BLaER1 treated with 17β-estradiol and CSF1 and Interleukin-3, amounts not matched to agents 10 nM and 100 nM (cell line): ENCODE measurements around the gene CEACAM21.
A peak's percentile ranks its signal among the peaks of the same experiment; 100 is the strongest.

Source experiments
- H3K27ac ChIP-seq, 11 experiments: shearing (Covaris generic); formaldehyde crosslinking; 2 replicates each; pipeline ENCODE4 v1.8.1; 2022
- H3K27me3 ChIP-seq, 11 experiments: shearing (Covaris generic); formaldehyde crosslinking; 2 replicates each; pipeline ENCODE4 v1.8.1; 2022
- H3K36me3 ChIP-seq, 11 experiments: shearing (Covaris generic); formaldehyde crosslinking; 2 replicates each; pipeline ENCODE4 v1.8.1; 2022
- H3K4me1 ChIP-seq, 10 experiments: shearing (Covaris generic); formaldehyde crosslinking; 2 replicates each; pipeline ENCODE4 v1.8.1; 2022
- H3K4me2 ChIP-seq, 11 experiments: shearing (Covaris generic); formaldehyde crosslinking; 2 replicates each; pipeline ENCODE4 v1.8.1; 2022
- H3K4me3 ChIP-seq, 10 experiments: shearing (Covaris generic); formaldehyde crosslinking; 2 replicates each; pipeline ENCODE4 v1.8.1; 2022
- H3K9ac ChIP-seq, 11 experiments: shearing (Covaris generic); formaldehyde crosslinking; 2 replicates each; pipeline ENCODE4 v1.8.1; 2022
- H3K9me3 ChIP-seq, 11 experiments: shearing (Covaris generic); formaldehyde crosslinking; replicated peaks in 1 of 11; 2 replicates each; pipeline ENCODE4 v1.8.1; 2022
- H4K20me1 ChIP-seq, 11 experiments: shearing (Covaris generic); formaldehyde crosslinking; 2 replicates each; pipeline ENCODE4 v1.8.1; 2022
- Cebpa-rat ChIP-seq, 11 experiments: shearing (Covaris generic); IDR thresholded peaks; 2 replicates each; pipeline ENCODE4 v1.8.1; 2022

CEACAM21 gene

GRCh38 chr19:41552558-41552957 lies 23.4 kb upstream of the CEACAM21 start:
- H3K4me3 ChIP-seq: peak overlapping the region; percentile 68 to 95 (median 78)
- peak overlapping the region; percentile 87 to 96 (median 89) for H3K9ac ChIP-seq
- TF ChIP-seq Cebpa-rat (IDR thresholded peaks at IDR 0.05): no peak
- no peaks in the 10 kb centered on the region for H3K27me3 ChIP-seq
- peaks cover 59 to 80% (median 68%) of the 10 kb centered on the region in 10 experiments for H3K4me1 ChIP-seq
- peaks cover 18 to 61% (median 32%) of the 10 kb centered on the region in 11 experiments; a peak in 17 of 22 replicates for H3K36me3 ChIP-seq
- no peaks in the 10 kb centered on the region; a peak in 1 of 22 replicates for H4K20me1 ChIP-seq
- H3K27ac ChIP-seq: peak overlapping the region; percentile 82 to 99 (median 91)
- H3K9me3 ChIP-seq: peaks cover 0 to 11% (median 9%) of the 10 kb centered on the region in 11 experiments; a peak in 16 of 22 replicates
- peak overlapping the region; percentile 88 to 99 (median 95) for H3K4me2 ChIP-seq

GRCh38 chr19:41553804-41554203 lies 22.2 kb upstream of the CEACAM21 start:
- peak overlapping the region; percentile 82 to 99 (median 91); a peak in 20 of 22 replicates for H3K27ac ChIP-seq
- H3K9ac ChIP-seq: peak overlapping the region in 9 of 11 experiments; percentile 87 to 96 (median 89); a peak in 15 of 22 replicates
- peak overlapping the region; percentile 88 to 99 (median 95); a peak in 21 of 22 replicates for H3K4me2 ChIP-seq

GRCh38 chr19:41554907-41555306 lies 21.1 kb upstream of the CEACAM21 start:
- peaks cover 66 to 90% (median 78%) of the 10 kb centered on the region in 10 experiments for H3K4me1 ChIP-seq
- H3K27ac ChIP-seq: peak overlapping the region; percentile 17 to 99 (median 91); a peak in 20 of 22 replicates
- peaks cover 18 to 83% (median 38%) of the 10 kb centered on the region in 11 experiments; a peak in 19 of 22 replicates for H3K36me3 ChIP-seq
- peaks cover 0 to 11% (median 9%) of the 10 kb centered on the region in 11 experiments; a peak in 16 of 22 replicates for H3K9me3 ChIP-seq
- H3K4me3 ChIP-seq: peak overlapping the region in 8 of 10 experiments; percentile 47 to 95 (median 78); a peak in 16 of 20 replicates
- H3K9ac ChIP-seq: peak overlapping the region; percentile 40 to 96 (median 76); a peak in 20 of 22 replicates
- H3K4me2 ChIP-seq: peak overlapping the region; percentile 88 to 99 (median 93)
- no peaks in the 10 kb centered on the region; a peak in 3 of 22 replicates for H4K20me1 ChIP-seq
- H3K27me3 ChIP-seq: no peaks in the 10 kb centered on the region
- TF ChIP-seq Cebpa-rat (IDR thresholded peaks at IDR 0.05): no peak

More at GRCh38 chr19:41553804-41554203, 22.2 kb upstream of the CEACAM21 start:
- Histone ChIP-seq H3K4me3 (peak overlapping the region in 9 of 10 experiments; percentile 17 to 95 (median 78); a peak in 15 of 20 replicates), H4K20me1 (no peaks in the 10 kb centered on the region; a peak in 2 of 22 replicates), H3K36me3 (peaks cover 18 to 72% (median 38%) of the 10 kb centered on the region in 11 experiments; a peak in 17 of 22 replicates), H3K4me1 (peaks cover 59 to 79% (median 68%) of the 10 kb centered on the region in 10 experiments), H3K27me3 (no peaks in the 10 kb centered on the region), H3K9me3 (peaks cover 0 to 11% (median 9%) of the 10 kb centered on the region in 11 experiments; a peak in 16 of 22 replicates)
- TF ChIP-seq Cebpa-rat (IDR thresholded peaks at IDR 0.05): no peak

GRCh38 chr19:41555748-41556147 lies 20.2 kb upstream of the CEACAM21 start:
- H3K4me2 ChIP-seq: peak overlapping the region; percentile 88 to 99 (median 93)
- H3K27me3 ChIP-seq: no peaks in the 10 kb centered on the region

GRCh38 chr19:41563854-41564514 lies 12.0 kb upstream of the CEACAM21 start:
- peaks cover 0 to 15% (median 0%) of the 10 kb centered on the region in 11 experiments; a peak in 6 of 22 replicates for H3K27me3 ChIP-seq
- H3K4me3 ChIP-seq: peak overlapping the region; percentile 42 to 69 (median 56)
- peaks cover 31 to 65% (median 47%) of the 10 kb centered on the region in 10 experiments for H3K4me1 ChIP-seq
- H3K36me3 ChIP-seq: peaks cover 0 to 54% (median 24%) of the 10 kb centered on the region in 11 experiments; a peak in 15 of 22 replicates
- peak overlapping the region in 5 of 11 experiments; percentile 16 to 40 (median 30); a peak in 7 of 22 replicates for H3K27ac ChIP-seq
- H4K20me1 ChIP-seq: peaks cover 7 to 47% (median 20%) of the 10 kb centered on the region in 11 experiments; a peak in 19 of 22 replicates
- H3K4me2 ChIP-seq: peak overlapping the region; percentile 87 to 99 (median 97)
- H3K9ac ChIP-seq: peak overlapping the region; percentile 15 to 74 (median 61); a peak in 20 of 22 replicates
- TF ChIP-seq Cebpa-rat (IDR thresholded peaks at IDR 0.05): no peak
- H3K9me3 ChIP-seq: peaks cover 0 to 3% (median 0%) of the 10 kb centered on the region in 11 experiments; a peak in 2 of 22 replicates

More at GRCh38 chr19:41555748-41556147, 20.2 kb upstream of the CEACAM21 start:
- H3K4me3 ChIP-seq: peak overlapping the region in 8 of 10 experiments; percentile 47 to 95 (median 78); a peak in 15 of 20 replicates
- peaks cover 0 to 11% (median 9%) of the 10 kb centered on the region in 11 experiments; a peak in 16 of 22 replicates for H3K9me3 ChIP-seq
- H3K9ac ChIP-seq: peak overlapping the region; percentile 11 to 96 (median 76); a peak in 18 of 22 replicates
- no peaks in the 10 kb centered on the region; a peak in 3 of 22 replicates for H4K20me1 ChIP-seq
- peaks cover 18 to 91% (median 43%) of the 10 kb centered on the region in 11 experiments; a peak in 19 of 22 replicates for H3K36me3 ChIP-seq
- H3K4me1 ChIP-seq: peaks cover 70 to 93% (median 85%) of the 10 kb centered on the region in 10 experiments
- no peak for TF ChIP-seq Cebpa-rat (IDR thresholded peaks at IDR 0.05)
- H3K27ac ChIP-seq: peak overlapping the region in 10 of 11 experiments; percentile 17 to 99 (median 92); a peak in 19 of 22 replicates

GRCh38 chr19:41564515-41565378 lies 11.2 kb upstream of the CEACAM21 start:
- peak overlapping the region; percentile 42 to 69 (median 56) for H3K4me3 ChIP-seq
- peaks cover 0 to 15% (median 0%) of the 10 kb centered on the region in 11 experiments; a peak in 6 of 22 replicates for H3K27me3 ChIP-seq

GRCh38 chr19:41565379-41565720 lies 10.6 kb upstream of the CEACAM21 start:
- Histone ChIP-seq H3K27me3 (peaks cover 0 to 15% (median 0%) of the 10 kb centered on the region in 11 experiments; a peak in 6 of 22 replicates), H3K4me2 (peak overlapping the region; percentile 87 to 99 (median 97)), H3K27ac (peak overlapping the region in 4 of 11 experiments; percentile 21 to 45 (median 35); a peak in 3 of 22 replicates), H3K36me3 (peaks cover 0 to 54% (median 28%) of the 10 kb centered on the region in 11 experiments; a peak in 16 of 22 replicates), H3K4me3 (peak overlapping the region; percentile 42 to 69 (median 56); a peak in 19 of 20 replicates), H3K4me1 (peaks cover 24 to 63% (median 47%) of the 10 kb centered on the region in 10 experiments), H3K9ac (peak overlapping the region in 10 of 11 experiments; percentile 23 to 74 (median 62); a peak in 16 of 22 replicates), H4K20me1 (peaks cover 21 to 60% (median 34%) of the 10 kb centered on the region in 11 experiments; a peak in 20 of 22 replicates), H3K9me3 (peaks cover 0 to 3% (median 0%) of the 10 kb centered on the region in 11 experiments; a peak in 2 of 22 replicates)
- no peak for TF ChIP-seq Cebpa-rat (IDR thresholded peaks at IDR 0.05)

More at GRCh38 chr19:41564515-41565378, 11.2 kb upstream of the CEACAM21 start:
- Histone ChIP-seq H3K9me3 (peaks cover 0 to 3% (median 0%) of the 10 kb centered on the region in 11 experiments; a peak in 2 of 22 replicates), H3K27ac (peak overlapping the region in 7 of 11 experiments; percentile 6 to 45 (median 30); a peak in 7 of 22 replicates), H3K9ac (peak overlapping the region; percentile 23 to 74 (median 61); a peak in 20 of 22 replicates), H3K4me2 (peak overlapping the region; percentile 87 to 99 (median 97)), H3K4me1 (peaks cover 24 to 63% (median 47%) of the 10 kb centered on the region in 10 experiments), H3K36me3 (peaks cover 0 to 54% (median 30%) of the 10 kb centered on the region in 11 experiments; a peak in 16 of 22 replicates), H4K20me1 (peaks cover 14 to 54% (median 28%) of the 10 kb centered on the region in 11 experiments; a peak in 20 of 22 replicates)
- TF ChIP-seq Cebpa-rat (IDR thresholded peaks at IDR 0.05): no peak
